ENCODE results near the gene ARHGAP32.
A peak's percentile ranks its signal among the peaks of the same experiment; 100 is the strongest.

The ARHGAP32 gene

GRCh38 chr11:129109701-129110100, 82.4 kb downstream of the ARHGAP32 start:
- DNase-seq (ENCODE audit: low read depth): no peak

GRCh38 chr11:129106788-129107187, 85.3 kb downstream of the ARHGAP32 start:
- DNase-seq (ENCODE audit: low read depth): no peak

DNA sequence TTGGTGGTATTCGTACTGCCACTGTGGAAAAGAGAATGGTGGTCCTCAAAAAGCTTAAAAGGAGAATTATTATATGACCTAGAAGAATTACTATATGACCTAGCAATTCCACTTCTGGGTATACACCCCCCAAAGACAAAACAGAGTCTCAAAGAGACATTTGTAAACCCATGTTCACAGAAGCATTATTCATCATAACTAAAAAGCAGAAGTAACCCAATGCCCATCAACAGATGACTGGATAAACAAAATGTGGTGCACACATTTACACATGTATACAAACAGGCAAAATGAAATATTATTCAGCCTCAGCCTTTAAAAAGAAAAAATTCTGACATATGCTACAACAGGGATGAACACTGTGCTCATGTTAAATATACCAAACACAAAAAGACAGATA, 89.4 kb downstream of the ARHGAP32 start:
- no peak for DNase-seq (ENCODE audit: low read depth)

DNA sequence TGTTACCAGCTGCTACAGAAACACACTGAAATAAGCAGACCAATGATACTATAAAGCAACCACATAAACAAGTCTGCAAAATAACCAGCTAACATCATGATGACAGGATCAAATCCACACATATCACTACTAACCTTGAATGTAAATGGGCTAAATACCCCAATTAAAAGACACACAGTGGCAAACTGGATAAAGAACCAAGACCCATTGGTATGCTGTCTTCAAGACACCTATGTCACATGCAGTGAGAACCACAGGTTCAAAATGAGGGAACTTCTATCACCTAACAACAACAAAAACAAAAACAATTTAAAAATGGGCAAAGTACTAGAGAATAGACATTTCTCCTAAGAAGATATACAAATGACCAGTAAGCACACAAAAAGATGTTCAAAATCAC, 89.9 kb downstream of the ARHGAP32 start:
- no peak for DNase-seq (ENCODE audit: low read depth)

- no peak for DNase-seq (ENCODE audit: low read depth)
Measured at GRCh38 chr11:129093283-129093682, 98.8 kb downstream of the ARHGAP32 start.

GRCh38 chr11:129090056-129090455, 102.1 kb downstream of the ARHGAP32 start:
- DNase-seq (ENCODE audit: low read depth): peak; percentile 21

DNA sequence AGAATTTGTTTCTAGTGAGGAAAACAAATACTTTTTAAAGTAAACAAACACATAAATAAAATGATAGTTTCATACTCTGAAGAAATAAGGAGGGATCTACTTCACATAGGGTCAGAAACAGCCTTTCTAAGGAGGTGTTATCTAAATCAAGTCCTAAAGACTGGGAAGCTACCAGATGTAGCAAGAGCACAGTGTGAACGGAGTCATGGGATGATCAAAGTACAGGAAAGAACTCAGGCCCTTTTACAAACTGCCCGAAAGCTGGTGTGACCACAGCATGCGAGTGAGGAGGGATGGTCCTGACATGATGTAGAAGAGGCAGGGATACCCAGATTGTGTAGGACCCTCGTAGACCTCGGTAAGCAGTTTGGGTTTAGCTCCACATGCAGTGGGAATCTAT, 102.8 kb downstream of the ARHGAP32 start:
- DNase-seq (ENCODE audit: low read depth): no peak

DNA sequence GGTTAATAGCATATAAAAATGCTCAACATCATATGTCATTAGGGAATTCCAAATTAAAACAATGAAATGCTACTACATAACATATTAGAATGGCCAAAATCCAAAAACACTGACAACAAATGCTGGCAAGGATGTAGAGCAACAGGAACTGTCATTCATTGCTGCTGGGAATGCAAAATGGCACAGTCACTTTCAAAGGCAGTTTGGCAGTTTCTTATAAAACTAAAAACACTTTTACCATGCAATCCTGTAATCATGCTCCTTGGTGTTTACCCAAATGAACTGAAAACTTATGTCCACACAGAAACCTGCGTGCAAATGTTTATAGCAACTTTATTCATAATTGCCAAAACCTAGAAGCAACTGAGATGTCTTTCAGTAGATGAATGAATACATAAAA, 105.1 kb downstream of the ARHGAP32 start:
- no peak for DNase-seq (ENCODE audit: low read depth)

GRCh38 chr11:129077191-129077590, 114.9 kb downstream of the ARHGAP32 start:
- DNase-seq (ENCODE audit: low read depth): peak; percentile 3

DNA sequence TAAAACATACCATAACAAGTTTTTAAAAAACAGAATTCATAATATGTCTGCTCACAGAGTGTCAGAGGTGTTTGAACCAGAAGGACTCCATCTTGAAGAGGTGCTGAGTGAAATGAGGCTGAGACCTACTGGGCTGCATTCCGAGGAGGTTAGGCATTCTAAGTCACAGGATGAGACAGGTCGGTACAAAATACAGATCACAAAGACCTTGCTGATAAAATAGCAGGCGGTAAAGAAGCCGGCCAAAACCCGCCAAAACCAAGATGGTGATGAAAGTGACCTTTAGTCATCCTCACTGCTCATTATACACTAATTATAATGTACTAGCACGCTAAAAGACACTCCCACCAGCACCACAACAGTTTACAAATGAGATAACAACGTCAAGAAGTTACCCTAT, 116.4 kb downstream of the ARHGAP32 start:
- no peak for DNase-seq (ENCODE audit: low read depth)

GRCh38 chr11:129067454-129067853, 124.7 kb downstream of the ARHGAP32 start:
- no peak for DNase-seq (ENCODE audit: low read depth)

GRCh38 chr11:129066229-129066628, 125.9 kb downstream of the ARHGAP32 start:
- DNase-seq (ENCODE audit: low read depth): no peak

- no peak for DNase-seq (ENCODE audit: low read depth)
Measured at GRCh38 chr11:129063118-129063517, 129.0 kb downstream of the ARHGAP32 start.

- DNase-seq (ENCODE audit: low read depth): peak; percentile 83
Measured at GRCh38 chr11:129061492-129062230, 130.5 kb downstream of the ARHGAP32 start.

DNA sequence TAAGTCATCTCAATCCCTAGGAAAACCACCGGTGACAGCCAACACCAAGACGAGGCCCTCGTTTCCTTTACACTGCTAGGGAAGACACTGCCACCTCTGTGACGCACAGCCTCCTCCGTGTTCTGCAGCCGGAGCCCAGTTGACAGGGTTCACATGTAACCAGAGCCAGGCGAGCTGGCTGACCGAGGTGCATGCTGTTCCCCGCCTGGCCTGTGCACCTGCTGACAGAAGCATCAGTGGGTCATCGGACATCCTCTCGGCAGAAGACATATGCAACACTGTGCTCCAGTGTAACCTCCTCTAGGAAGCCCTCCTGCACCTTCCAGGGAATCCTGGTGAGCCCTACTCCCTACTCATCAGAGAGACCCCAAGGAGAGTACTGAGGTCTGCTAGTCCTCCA, 135.2 kb downstream of the ARHGAP32 start:
- no peak for DNase-seq (ENCODE audit: low read depth)

- DNase-seq (ENCODE audit: low read depth): no peak
Measured at GRCh38 chr11:129055196-129055595, 136.9 kb downstream of the ARHGAP32 start.

- no peak for DNase-seq (ENCODE audit: low read depth)
Measured at GRCh38 chr11:129048911-129049310, 143.2 kb downstream of the ARHGAP32 start.

- no peak for DNase-seq (ENCODE audit: low read depth)
Measured at GRCh38 chr11:129045150-129045549, 147.0 kb downstream of the ARHGAP32 start.

DNA sequence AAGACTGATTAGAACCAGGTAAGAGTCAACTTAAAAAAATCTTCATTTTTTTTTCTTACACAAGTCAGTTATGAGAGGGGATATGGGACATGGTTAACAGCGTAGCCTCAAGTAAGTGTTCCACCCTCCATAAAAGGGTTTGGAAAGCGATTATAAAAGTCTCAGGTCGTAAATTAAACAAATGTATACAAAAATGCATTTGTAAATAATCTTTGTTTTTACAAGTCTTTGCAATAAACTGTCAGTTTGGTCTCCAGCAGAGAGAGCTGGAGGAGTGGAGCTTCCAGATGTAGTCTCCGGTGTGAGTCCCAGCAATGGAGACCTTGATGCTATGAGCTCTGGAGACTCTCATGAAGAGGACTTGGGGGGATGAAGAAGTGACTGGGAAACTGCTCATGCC, 149.6 kb downstream of the ARHGAP32 start:
- DNase-seq (ENCODE audit: low read depth): no peak

DNA sequence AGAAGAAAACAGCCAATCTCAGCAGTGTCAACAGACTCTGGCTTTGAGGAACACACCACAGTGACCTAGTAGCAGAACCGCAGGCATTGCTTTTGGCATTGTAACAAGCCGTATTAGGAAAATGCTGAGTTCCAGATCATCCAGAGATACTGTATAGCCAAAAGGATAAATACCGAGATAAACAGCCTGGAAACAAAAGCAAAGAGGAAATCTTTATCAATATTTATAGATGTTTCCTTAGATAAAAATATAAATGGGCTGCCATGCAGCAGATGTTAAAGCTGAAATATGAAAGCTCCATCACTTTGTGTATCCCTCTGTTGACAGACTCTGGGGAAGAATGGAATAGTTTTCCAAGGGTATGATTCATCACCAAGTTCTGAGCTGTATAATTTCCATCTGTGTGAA, 150.5 kb downstream of the ARHGAP32 start:
- peak; percentile 23 for DNase-seq (ENCODE audit: low read depth)

- DNase-seq (ENCODE audit: low read depth): no peak
Measured at GRCh38 chr11:129040934-129041333, 151.2 kb downstream of the ARHGAP32 start.

DNA sequence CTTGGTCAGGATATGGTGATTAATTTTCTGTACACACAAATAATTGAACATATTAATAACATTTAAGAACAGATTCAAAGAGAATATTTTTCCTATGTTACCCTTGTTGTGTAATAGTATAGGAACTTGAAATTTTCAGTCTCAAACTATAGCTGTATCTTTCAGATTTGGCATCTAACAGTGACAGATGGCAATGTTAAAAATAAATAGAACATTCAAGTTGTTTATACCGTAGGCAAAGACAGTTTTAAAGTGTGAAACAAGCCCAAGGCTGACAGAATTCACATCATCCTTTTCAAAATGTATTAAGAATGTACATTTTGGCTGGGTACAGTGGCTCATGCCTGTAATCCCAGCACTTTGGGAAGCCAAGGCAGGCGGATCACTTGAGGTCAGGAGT, 156.9 kb downstream of the ARHGAP32 start:
- no peak for DNase-seq (ENCODE audit: low read depth)

DNA sequence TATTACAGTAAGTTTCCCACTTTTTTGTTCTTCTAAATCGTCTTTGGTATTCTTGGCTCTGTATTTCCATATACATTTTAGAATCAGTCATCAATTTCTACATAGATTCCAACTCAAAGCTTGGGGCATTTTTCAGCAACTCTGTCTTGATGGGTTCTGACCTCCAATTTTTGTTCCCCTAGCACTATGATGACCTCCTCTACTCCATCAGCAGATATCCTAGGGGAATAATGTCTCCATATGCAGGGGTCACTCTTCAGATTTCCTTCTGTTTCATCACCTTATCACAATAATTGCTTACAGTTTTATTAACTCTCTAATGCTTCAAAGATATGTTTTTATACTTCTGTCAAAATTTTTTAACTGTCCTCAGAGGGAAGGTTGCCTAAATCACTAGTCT, 158.1 kb downstream of the ARHGAP32 start:
- no peak for DNase-seq (ENCODE audit: low read depth)

GRCh38 chr11:129023968-129024676, 168.0 kb downstream of the ARHGAP32 start:
- DNase-seq (ENCODE audit: low read depth): no peak

Data from EH (cell line).